Spleen (tissue), 11 donors: ENCODE results near the gene KLC1. TPM values are rescaled to one million over a fixed set of nuclear protein-coding genes. Genes with fewer than 3 reads are reported as not detected.
"Not testable (repeated sequence)": the region's sequence is repeated elsewhere in the genome, so short reads cannot be mapped to it uniquely, and the experiment has no call there.

Source experiments
- DNase-seq: peaks from one replicate; pipeline ENCODE4 v3.0.0-alpha.2; 2020
- H3K27ac ChIP-seq, 8 donors: fragments of 200-600 bp; sonication (generic) in 7 of 8; 1 replicate in 4 of 8; 2 replicates in 4 of 8; pipeline versions ENCODE4 v1.5.0 to v1.8.0; 2016 to 2021; ENCODE audit warnings: inconsistent platforms in 4 of 8, mild to moderate bottlenecking in 4 of 8, moderate library complexity in 1 of 8
- H3K27me3 ChIP-seq, 7 donors: fragments of 200-600 bp; sonication (generic) in 6 of 7; replicated peaks in 1 of 7; 1 replicate in 4 of 7; 2 replicates in 3 of 7; pipeline versions ENCODE4 v1.5.0 to v1.8.0; 2016 to 2021; ENCODE audit warnings: inconsistent platforms in 3 of 7, mild to moderate bottlenecking in 1 of 7
- H3K36me3 ChIP-seq, 6 donors: fragments of 200-600 bp; sonication (generic) in 5 of 6; 1 replicate in 4 of 6; 2 replicates in 2 of 6; pipeline versions ENCODE4 v1.5.0 to v1.8.0; 2016 to 2021; ENCODE audit warnings: inconsistent platforms in 2 of 6
- H3K4me1 ChIP-seq, 6 donors: fragments of 200-600 bp; sonication (generic) in 5 of 6; 1 replicate in 3 of 6; 2 replicates in 3 of 6; pipeline versions ENCODE4 v1.5.0 to v1.8.0; 2016 to 2021; ENCODE audit warnings: inconsistent platforms in 3 of 6
- H3K4me3 ChIP-seq, 8 donors: fragments of 200-600 bp; sonication (generic) in 7 of 8; 1 replicate in 4 of 8; 2 replicates in 4 of 8; pipeline versions ENCODE4 v1.5.0 to v1.8.0; 2016 to 2021; ENCODE audit warnings: inconsistent platforms in 4 of 8, mild to moderate bottlenecking in 4 of 8, moderate library complexity in 2 of 8
- H3K9me3 ChIP-seq, 8 donors: fragments of 200-600 bp; sonication (generic) in 7 of 8; 1 replicate in 4 of 8; 2 replicates in 4 of 8; pipeline versions ENCODE4 v1.5.0 to v1.8.0; 2016 to 2021; ENCODE audit warnings: inconsistent platforms in 4 of 8
- POLR2A ChIP-seq, 3 donors: fragments of 450-650 bp; IDR thresholded peaks; one replicate each; pipeline ENCODE4 v1.5.1; 2017; ENCODE audit warnings: antibody characterized with exemption in 3 of 3, mild to moderate bottlenecking in 1 of 3
- POLR2AphosphoS5 ChIP-seq, 3 donors: sonication (generic); formaldehyde crosslinking; IDR thresholded peaks; one replicate each; pipeline ENCODE4 v1.5.1; 2017; ENCODE audit warnings: antibody characterized with exemption in 3 of 3
- WGBS, 5 donors: extraction: QIAGEN DNeasy Blood & Tissue Kit in 3 of 5; methylation state at CpG; one replicate each; pipeline versions ENCODE4 v1.1.5 to v1.1.7; 2013 to 2018; 5-methylcytosine and 5-hydroxymethylcytosine counted together
- intact Hi-C: fragments of 100-400 bp; cut with DNase I; formaldehyde crosslinking; loops from one replicate; pipeline ENCODE4 v1.15.0; 2023; ENCODE audit warnings: low total_unique reads
- polyA plus RNA-seq, 3 donors: library from polyadenylated mRNA; stranded (reverse); fragments of 200-250 nt; gene quantifications; one replicate each; pipeline ENCODE4 v1.2.1, GENCODE V29; 2013
- total RNA-seq, 7 donors: library from RNA; depleted of rRNA in 3 of 7; stranded (reverse); fragments of >200 nt in 3 of 7; fragmentation: NEBNext Ultra II Directional in 4 of 7; extraction: Animal tissue kit (Norgen Biotek cat#: 25700) in 4 of 7; gene quantifications; one replicate each; pipeline versions ENCODE4 v1.1.0 to v1.2.1, GENCODE V29; 2016 to 2021
- TF ChIP-seq, protein P1 (sequence below), 11 experiments: fragments of 200-600 bp in 7 of 11; fragments of 450-650 bp in 4 of 11; sonication (generic) in 4 of 11; IDR thresholded peaks in 8 of 11; conservative IDR thresholded peaks in 3 of 11; 1 replicate in 7 of 11; 2 replicates in 4 of 11; pipeline versions ENCODE4 v1.4.0 to v1.8.0; 2016 to 2021; ENCODE audit warnings: antibody characterized with exemption in 11 of 11, inconsistent platforms in 4 of 11, mild to moderate bottlenecking in 1 of 11
- donor health status: healthy with polysubstance abuse.
- donor health status: DM: no; HTN: no; CAD: no; lungs with moderate emphysema.
- donor health status: DM: no; HTN: no; CAD: no.
- donor health status: Bipolar disorder and iron deficiency.
- donor health status: healthy.
- donor health status: DM: no; HTN: no; CAD: no.
- donor health status: DM: yes; HTN: yes; CAD: no.

The KLC1 gene
- total and polyA plus RNA-seq, 10 donors = 54.1 to 333 (median 226) TPM

DNA sequence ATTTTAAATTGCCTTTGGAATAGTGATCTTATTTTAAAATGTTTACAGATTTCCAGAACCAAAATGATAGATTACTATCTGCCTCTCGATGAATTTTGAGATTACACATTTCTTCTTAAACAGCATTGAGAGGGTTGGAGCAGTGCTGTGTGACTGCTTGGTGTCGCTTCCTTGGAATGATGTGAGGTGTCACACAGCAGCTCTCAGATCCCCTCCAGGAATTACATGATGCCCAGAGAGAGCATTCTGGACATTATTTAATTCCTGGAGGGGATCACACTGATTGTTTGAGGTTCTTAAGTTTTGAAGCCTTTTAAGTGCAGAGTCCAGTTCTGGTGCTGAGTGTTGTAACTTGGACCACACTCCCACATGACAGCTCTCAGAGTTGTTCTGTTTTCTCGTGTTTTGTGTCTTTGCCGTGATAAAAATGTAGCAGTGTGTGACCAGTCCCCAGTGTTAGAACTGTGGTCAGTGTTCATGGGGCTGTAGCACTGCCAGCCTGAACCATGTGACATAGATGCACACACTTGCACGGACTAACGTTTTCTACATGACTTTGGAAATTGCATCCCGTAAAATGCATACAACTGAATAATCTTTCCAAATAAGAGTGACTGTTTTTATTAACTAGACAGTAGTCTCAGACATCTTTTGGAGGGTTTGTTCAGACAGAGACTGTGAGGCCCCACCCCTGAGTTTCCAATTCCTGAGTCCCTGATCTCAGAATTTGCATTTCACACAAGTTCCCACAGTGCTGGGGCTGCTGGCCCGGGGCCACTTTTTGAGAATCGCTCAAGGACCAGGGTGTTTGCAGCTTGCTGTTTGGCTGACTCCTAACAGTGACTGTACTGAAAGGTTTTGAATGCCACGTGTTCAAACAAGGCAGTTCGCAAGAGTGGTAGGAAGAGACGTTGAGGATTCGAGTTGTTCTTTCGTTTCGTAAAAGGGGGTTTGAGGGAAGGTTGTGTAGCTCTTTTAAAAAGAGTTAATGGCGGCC lies 60.2 kb downstream of the KLC1 start:
- no peaks in the 10 kb centered on the region for H3K27me3 ChIP-seq
- WGBS, 5 donors = 52 to 79% (median 65%) methylated on average over 16 of the region's 16 CpGs
- intact Hi-C loops = loop anchor here (10.0 kb wide), 1 partner anchor 114 kb away; no protein-coding TSS in a partner anchor
- DNase-seq = peak; percentile 84
- peaks cover 24 to 87% (median 51%) of the 10 kb centered on the region in 6 donors for H3K4me1 ChIP-seq
- H3K36me3 ChIP-seq = peaks cover 3 to 99% (median 62%) of the 10 kb centered on the region in 6 donors
- H3K4me3 ChIP-seq = peak overlapping the region in 1 of 8 donors; percentile 44
- peak overlapping the region in 7 of 8 donors; percentile 4 to 78 (median 72) for H3K27ac ChIP-seq
- TF ChIP-seq POLR2A (IDR thresholded peaks at IDR 0.05) = no peak
- TF ChIP-seq, protein P1, sequence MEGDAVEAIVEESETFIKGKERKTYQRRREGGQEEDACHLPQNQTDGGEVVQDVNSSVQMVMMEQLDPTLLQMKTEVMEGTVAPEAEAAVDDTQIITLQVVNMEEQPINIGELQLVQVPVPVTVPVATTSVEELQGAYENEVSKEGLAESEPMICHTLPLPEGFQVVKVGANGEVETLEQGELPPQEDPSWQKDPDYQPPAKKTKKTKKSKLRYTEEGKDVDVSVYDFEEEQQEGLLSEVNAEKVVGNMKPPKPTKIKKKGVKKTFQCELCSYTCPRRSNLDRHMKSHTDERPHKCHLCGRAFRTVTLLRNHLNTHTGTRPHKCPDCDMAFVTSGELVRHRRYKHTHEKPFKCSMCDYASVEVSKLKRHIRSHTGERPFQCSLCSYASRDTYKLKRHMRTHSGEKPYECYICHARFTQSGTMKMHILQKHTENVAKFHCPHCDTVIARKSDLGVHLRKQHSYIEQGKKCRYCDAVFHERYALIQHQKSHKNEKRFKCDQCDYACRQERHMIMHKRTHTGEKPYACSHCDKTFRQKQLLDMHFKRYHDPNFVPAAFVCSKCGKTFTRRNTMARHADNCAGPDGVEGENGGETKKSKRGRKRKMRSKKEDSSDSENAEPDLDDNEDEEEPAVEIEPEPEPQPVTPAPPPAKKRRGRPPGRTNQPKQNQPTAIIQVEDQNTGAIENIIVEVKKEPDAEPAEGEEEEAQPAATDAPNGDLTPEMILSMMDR (IDR thresholded peaks at IDR 0.05 in 8 of 11, conservative IDR thresholded peaks at IDR 0.05 in 3 of 11) = no peak
- TF ChIP-seq POLR2AphosphoS5 (IDR thresholded peaks at IDR 0.05) = peak in 2 of 3 donors; percentile 58 to 65
- H3K9me3 ChIP-seq = no peaks in the 10 kb centered on the region

DNA sequence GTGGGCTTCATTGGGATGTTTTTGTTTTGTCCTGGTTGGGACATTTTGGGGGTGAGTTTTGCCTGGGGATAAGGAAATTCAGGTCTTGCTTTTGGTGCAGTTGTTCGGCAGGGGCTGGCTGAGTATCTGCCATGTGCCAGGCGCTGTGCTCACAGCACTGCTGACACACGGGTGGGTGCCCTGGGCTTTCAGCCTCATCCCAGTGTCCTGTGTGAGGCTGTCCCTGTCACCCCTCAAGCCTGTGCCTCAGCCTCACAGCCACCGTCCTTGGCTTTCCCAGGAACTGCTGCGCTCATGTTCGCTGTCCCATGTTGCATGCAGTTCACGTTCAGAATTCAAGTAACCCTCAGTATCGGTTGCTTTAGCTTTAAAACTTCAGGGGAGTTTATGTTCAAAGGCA lies 61.3 kb downstream of the KLC1 start:
- no peak overlapping the region for H3K4me3 ChIP-seq
- H3K27ac ChIP-seq = peak overlapping the region in 6 of 8 donors; percentile 3 to 78 (median 73)
- 86 to 94% (median 90%) methylated on average over 8 of the region's 8 CpGs for WGBS, 5 donors
- no peaks in the 10 kb centered on the region for H3K9me3 ChIP-seq
- peaks cover 3 to 99% (median 59%) of the 10 kb centered on the region in 6 donors for H3K36me3 ChIP-seq
- TF ChIP-seq POLR2AphosphoS5 (IDR thresholded peaks at IDR 0.05) (peak in 1 of 3 donors; percentile 20), POLR2A (IDR thresholded peaks at IDR 0.05) (no peak)
- TF ChIP-seq, protein P1 (IDR thresholded peaks at IDR 0.05 in 8 of 11, conservative IDR thresholded peaks at IDR 0.05 in 3 of 11) = no peak
- peaks cover 24 to 98% (median 52%) of the 10 kb centered on the region in 6 donors for H3K4me1 ChIP-seq
- intact Hi-C loops = no loop called here
- no peak for DNase-seq
- no peaks in the 10 kb centered on the region for H3K27me3 ChIP-seq

DNA sequence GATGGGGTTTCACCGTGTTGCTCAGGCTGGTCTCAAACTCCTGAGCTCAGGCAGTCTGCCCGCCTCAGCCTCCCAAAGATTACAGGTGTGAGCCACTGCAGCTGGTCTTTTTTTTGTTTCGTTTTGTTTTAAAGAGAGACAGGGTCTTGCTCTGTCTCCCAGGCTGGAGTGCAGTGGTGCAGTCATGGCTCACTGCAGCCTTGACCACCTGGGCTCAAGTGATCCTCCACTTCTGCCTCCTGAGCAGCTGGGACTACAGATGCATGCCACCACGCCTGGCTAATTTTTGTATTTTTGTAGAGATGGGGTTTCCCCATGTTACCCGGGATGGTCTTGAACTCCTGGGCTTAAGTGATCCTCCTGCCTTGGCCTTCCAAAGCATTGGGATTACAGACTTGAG lies 62.6 kb downstream of the KLC1 start:
- peaks cover 27 to 100% (median 60%) of the 10 kb centered on the region in 6 donors for H3K4me1 ChIP-seq
- intact Hi-C loops, DNase-seq, H3K27me3 ChIP-seq, H3K9me3 ChIP-seq: not testable (repeated sequence)
- peak overlapping the region in 5 of 8 donors; percentile 48 to 78 (median 74) for H3K27ac ChIP-seq
- TF ChIP-seq POLR2AphosphoS5 (IDR thresholded peaks at IDR 0.05) = peak in 2 of 3 donors; percentile 74 to 83
- H3K4me3 ChIP-seq = peak overlapping the region in 1 of 8 donors; percentile 9
- H3K36me3 ChIP-seq = peaks cover 0 to 99% (median 47%) of the 10 kb centered on the region in 6 donors
- 65 to 76% (median 71%) methylated on average over 5 of the region's 5 CpGs for WGBS, 5 donors

DNA sequence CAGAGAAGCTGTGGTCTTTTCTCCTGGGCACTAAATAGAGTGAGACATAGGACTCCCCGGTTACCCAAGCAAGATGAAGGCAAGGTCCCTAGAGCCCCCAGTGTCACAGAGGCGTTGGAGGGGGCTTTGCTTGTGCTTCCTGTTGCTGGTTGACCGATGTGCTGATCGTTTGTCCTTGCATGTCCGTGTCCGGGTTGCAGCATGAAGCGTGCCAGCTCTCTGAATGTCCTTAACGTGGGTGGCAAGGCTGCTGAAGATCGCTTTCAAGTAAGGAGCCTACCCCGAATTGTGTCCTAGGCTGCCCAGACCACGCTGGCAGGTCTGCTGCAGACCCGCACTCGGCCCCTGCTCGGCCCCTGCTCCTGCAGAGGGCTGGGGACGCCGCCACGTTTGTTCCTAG lies 63.1 kb downstream of the KLC1 start:
- TF ChIP-seq, protein P1 (IDR thresholded peaks at IDR 0.05 in 8 of 11, conservative IDR thresholded peaks at IDR 0.05 in 3 of 11) = no peak
- TF ChIP-seq POLR2A (IDR thresholded peaks at IDR 0.05) (no peak), POLR2AphosphoS5 (IDR thresholded peaks at IDR 0.05) (peak in 1 of 3 donors; percentile 30)
- DNase-seq = no peak
- peak overlapping the region in 5 of 8 donors; percentile 8 to 78 (median 74) for H3K27ac ChIP-seq
- WGBS, 5 donors = 72 to 81% (median 79%) methylated on average over 14 to 17 of the region's 17 CpGs
- peak overlapping the region in 1 of 8 donors; percentile 9 for H3K4me3 ChIP-seq
- H3K27me3 ChIP-seq = no peaks in the 10 kb centered on the region
- H3K36me3 ChIP-seq = peaks cover 0 to 99% (median 42%) of the 10 kb centered on the region in 6 donors
- H3K4me1 ChIP-seq = peaks cover 30 to 100% (median 62%) of the 10 kb centered on the region in 6 donors
- intact Hi-C loops = no loop called here
- no peaks in the 10 kb centered on the region for H3K9me3 ChIP-seq
